H1 (cell line): ENCODE data around the gene KCNB1. TPM values are rescaled to one million over a fixed set of nuclear protein-coding genes. Genes with fewer than 3 reads are reported as not detected.

Experiments used
- CTCF ChIA-PET: fragments of 300-600 bp; sonication (Branson Sonifier 250); formaldehyde crosslinking; loops from one replicate; lab custom pipeline; 2021; ENCODE audit not compliant: partially characterized antibody; lab: Charles Lee
- POLR2A ChIA-PET: fragments of 300-600 bp; sonication (Branson Sonifier 250); formaldehyde crosslinking; loops from one replicate; lab custom pipeline; 2021; ENCODE audit warnings: inconsistent platforms; ENCODE audit not compliant: partially characterized antibody; lab: Charles Lee
- DNase-seq, 2 experiments: peaks; one replicate each; pipeline versions ENCODE4 v3.0.0 to v3.0.0-alpha.2; 2010 to 2022; ENCODE audit warnings: low spot score in 2 of 2, low read depth in 1 of 2, mixed read lengths in 1 of 2
- FAIRE-seq: peaks from 2 replicates; lab custom pipeline; 2011; peaks lifted over from hg19 to GRCh38; lab: Jason Lieb, UNC
- H2AFZ ChIP-seq: 2 replicates; pipeline ENCODE4 v1.8.1; 2012; ENCODE audit warnings: low read length, inconsistent platforms
- H2AK5ac ChIP-seq: 2 replicates; pipeline ENCODE4 v1.6.1; 2013; ENCODE audit warnings: low read depth, low read length
- H2BK120ac ChIP-seq: replicated peaks from 2 replicates; pipeline ENCODE3; 2013; ENCODE audit warnings: low read depth, low read length, inconsistent platforms
- H2BK12ac ChIP-seq: 2 replicates; pipeline ENCODE4 v1.6.1; 2013; ENCODE audit warnings: low read depth, low read length
- H2BK15ac ChIP-seq: 2 replicates; pipeline ENCODE4 v1.6.1; 2013; ENCODE audit warnings: low read length
- H2BK20ac ChIP-seq: 2 replicates; pipeline ENCODE4 v1.6.1; 2013; ENCODE audit warnings: low read length
- H2BK5ac ChIP-seq: 2 replicates; pipeline ENCODE4 v1.6.1; 2013; ENCODE audit warnings: low read depth, low read length
- H3K14ac ChIP-seq: 2 replicates; pipeline ENCODE4 v1.6.1; 2013; ENCODE audit warnings: inconsistent platforms; ENCODE audit not compliant: insufficient read length
- H3K18ac ChIP-seq: 2 replicates; pipeline ENCODE4 v1.6.1; 2013; ENCODE audit warnings: low read length; ENCODE audit errors: extremely low read depth
- H3K23ac ChIP-seq: 2 replicates; pipeline ENCODE4 v1.6.1; 2013; ENCODE audit warnings: inconsistent platforms; ENCODE audit not compliant: insufficient read length
- H3K23me2 ChIP-seq: 2 replicates; pipeline ENCODE4 v1.6.1; 2013; ENCODE audit warnings: low read depth, low read length
- H3K27ac ChIP-seq: 2 replicates; pipeline ENCODE4 v1.6.1; 2011; ENCODE audit warnings: low read depth, low read length, inconsistent platforms
- H3K27me3 ChIP-seq, 4 experiments: replicated peaks in 1 of 4; 1 replicate in 1 of 4; 2 replicates in 3 of 4; pipeline versions ENCODE4 v1.6.1 to v1.8.1; 2011 to 2013; ENCODE audit warnings: low read length in 3 of 4, mild to moderate bottlenecking in 3 of 4, inconsistent platforms in 2 of 4, mixed read lengths in 2 of 4, moderate library complexity in 1 of 4; ENCODE audit not compliant: control insufficient read depth in 3 of 4, insufficient read depth in 3 of 4; ENCODE audit errors: extremely low read depth in 1 of 4
- H3K36me3 ChIP-seq, 4 experiments: 2 replicates each; pipeline versions ENCODE4 v1.6.1 to v1.8.1; 2011 to 2013; ENCODE audit warnings: mild to moderate bottlenecking in 4 of 4, low read length in 3 of 4, moderate library complexity in 2 of 4, control low read depth in 1 of 4, inconsistent platforms in 1 of 4; ENCODE audit not compliant: insufficient read depth in 4 of 4, control insufficient read depth in 2 of 4
- H3K4ac ChIP-seq: replicated peaks from 2 replicates; pipeline ENCODE3; 2013; ENCODE audit warnings: low read length, low read depth, mixed read lengths, inconsistent platforms; ENCODE audit not compliant: insufficient read length
- H3K4me1 ChIP-seq, 4 experiments: replicated peaks in 1 of 4; 1 replicate in 1 of 4; 2 replicates in 3 of 4; pipeline versions ENCODE4 v1.6.1 to v1.8.1; 2011 to 2013; ENCODE audit warnings: low read length in 3 of 4, inconsistent platforms in 2 of 4, mixed read lengths in 1 of 4; ENCODE audit not compliant: insufficient read depth in 4 of 4, control insufficient read depth in 3 of 4
- H3K4me2 ChIP-seq, 2 experiments: 2 replicates each; pipeline versions ENCODE4 v1.6.1 to v1.8.1; 2011 to 2013; ENCODE audit warnings: low read depth in 2 of 2, low read length in 2 of 2, control low read depth in 1 of 2, inconsistent platforms in 1 of 2, mild to moderate bottlenecking in 1 of 2; ENCODE audit not compliant: insufficient read depth in 1 of 2
- H3K4me3 ChIP-seq, 4 experiments: fragments of 200-600, 300-600 bp in 1 of 4; sonication (generic), shearing (Covaris generic), sonication (Bioruptor Twin) in 1 of 4; 2 replicates each; pipeline versions ENCODE4 v1.5.1 to v1.8.1; 2011 to 2016; ENCODE audit warnings: low read length in 4 of 4, low read depth in 3 of 4, control low read depth in 2 of 4, inconsistent platforms in 2 of 4, mild to moderate bottlenecking in 2 of 4, mixed read lengths in 1 of 4, moderate library complexity in 1 of 4; ENCODE audit not compliant: insufficient read depth in 2 of 4; ENCODE audit errors: extremely low read depth in 1 of 4
- H3K56ac ChIP-seq: replicated peaks from 2 replicates; pipeline ENCODE3; 2013; ENCODE audit warnings: low read depth, mild to moderate bottlenecking, mixed read lengths, low read length, inconsistent platforms; ENCODE audit not compliant: insufficient read length
- H3K79me1 ChIP-seq: 2 replicates; pipeline ENCODE4 v1.6.1; 2013; ENCODE audit warnings: low read depth, low read length, control low read depth
- H3K79me2 ChIP-seq, 2 experiments: 2 replicates each; pipeline versions ENCODE4 v1.6.1 to v1.8.1; 2012 to 2013; ENCODE audit warnings: low read length in 2 of 2, mild to moderate bottlenecking in 2 of 2, inconsistent platforms in 1 of 2; ENCODE audit not compliant: insufficient read depth in 2 of 2, control insufficient read depth in 1 of 2
- H3K9ac ChIP-seq, 4 experiments: replicated peaks in 1 of 4; 1 replicate in 1 of 4; 2 replicates in 3 of 4; pipeline versions ENCODE4 v1.6.1 to v1.8.1; 2011 to 2013; ENCODE audit warnings: low read depth in 3 of 4, low read length in 3 of 4, control low read depth in 2 of 4, mild to moderate bottlenecking in 2 of 4, moderate library complexity in 2 of 4, inconsistent platforms in 1 of 4; ENCODE audit errors: extremely low read depth in 1 of 4
- H3K9me3 ChIP-seq, 2 experiments: 2 replicates each; pipeline versions ENCODE4 v1.6.1 to v1.8.1; 2012 to 2013; ENCODE audit warnings: mild to moderate bottlenecking in 2 of 2, moderate library complexity in 2 of 2, control low read depth in 1 of 2, inconsistent platforms in 1 of 2, low read depth in 1 of 2, low read length in 1 of 2, mixed read lengths in 1 of 2; ENCODE audit not compliant: insufficient read depth in 2 of 2
- H4K20me1 ChIP-seq, 2 experiments: replicated peaks in 1 of 2; 2 replicates each; pipeline versions ENCODE3 to v1.8.1; 2011 to 2013; ENCODE audit warnings: inconsistent platforms in 2 of 2, low read length in 2 of 2, mild to moderate bottlenecking in 1 of 2; ENCODE audit not compliant: insufficient read depth in 2 of 2, control insufficient read depth in 1 of 2
- H4K5ac ChIP-seq: 2 replicates; pipeline ENCODE4 v1.6.1; 2013; ENCODE audit warnings: low read length, low read depth, mixed read lengths, inconsistent platforms; ENCODE audit not compliant: insufficient read length
- H4K8ac ChIP-seq: 2 replicates; pipeline ENCODE4 v1.8.0; 2013; ENCODE audit warnings: mild to moderate bottlenecking, moderate library complexity, low read length, inconsistent platforms; ENCODE audit not compliant: insufficient read depth; ENCODE audit errors: extremely low read depth
- H4K91ac ChIP-seq: replicated peaks from 2 replicates; pipeline ENCODE3; 2013; ENCODE audit warnings: low read length, mixed read lengths, inconsistent platforms; ENCODE audit not compliant: insufficient read length
- ASH2L ChIP-seq: fragments of 200-600, 300-600 bp; sonication (generic); IDR thresholded peaks from one replicate; pipeline ENCODE4 v1.7.1; 2017; ENCODE audit warnings: low read length
- CHD2 ChIP-seq: IDR thresholded peaks from 2 replicates; pipeline ENCODE4 v1.6.1; 2012; ENCODE audit warnings: low read length, improper control_type of control experiment
- SP2 ChIP-seq: IDR thresholded peaks from 2 replicates; pipeline ENCODE4 v1.6.1; 2012; ENCODE audit warnings: mild to moderate bottlenecking, low read length, inconsistent platforms
- WGBS, 2 experiments: shearing (Covaris generic) in 1 of 2; methylation state at CpG; one replicate each; pipeline versions ENCODE4 v1.1.6 to v1.1.7; 2013 to 2015; ENCODE audit warnings: low lambda C conversion rate in 2 of 2, mixed read lengths in 2 of 2, inconsistent platforms in 1 of 2, low coverage in 1 of 2, missing lambda C conversion rate in 1 of 2; ENCODE audit not compliant: insufficient replicate concordance in 2 of 2, insufficient coverage in 1 of 2, insufficient read length in 1 of 2; ENCODE audit errors: extremely low coverage in 1 of 2, missing lambda C conversion rate in 1 of 2; 5-methylcytosine and 5-hydroxymethylcytosine counted together
- polyA plus RNA-seq, 7 experiments: library from polyadenylated mRNA; depleted of rRNA in 3 of 7; stranded (reverse) in 5 of 7; unstranded in 2 of 7; fragments of >200 nt in 5 of 7; fragments of 200-250 nt in 2 of 7; gene quantifications; 1 replicate in 5 of 7; 2 replicates in 1 of 7; 4 replicates in 1 of 7; pipeline versions ENCODE4 v1.2.1 to v1.2.3, GENCODE V29; 2011 to 2013; ENCODE audit warnings: missing spikeins in 2 of 7, mixed read lengths in 2 of 7
- total RNA-seq: library from RNA; stranded (reverse); fragmentation: NEBNext Ultra II Directional; extraction: Animal tissue kit (Norgen Biotek cat#: 25700); gene quantifications from 2 replicates; pipeline ENCODE4 v1.2.1, GENCODE V29; 2021

The KCNB1 gene
- total and polyA plus RNA-seq, 2 of the 8 experiments (the other 6 are each of a cell fraction or from before 2014, with no cell fraction given), result 0.58 to 0.67 TPM

- peak overlapping the region; percentile 45; the same call in 1 of the 2 replicates for H4K8ac ChIP-seq
- H3K9me3 ChIP-seq, result no peaks in the 10 kb centered on the region
- 0 out of 2 replicates have a peak, but pooled peaks cover 2% of the 10 kb centered on the region for H3K23me2 ChIP-seq
- H3K4ac ChIP-seq, result no peak overlapping the region
- H3K9ac ChIP-seq, result no peak overlapping the region
- no peak overlapping the region for H3K18ac ChIP-seq
- H4K91ac ChIP-seq, result no peak overlapping the region
- no peak overlapping the region for H4K5ac ChIP-seq
- no peak overlapping the region for H3K14ac ChIP-seq
- POLR2A ChIA-PET, result interaction anchor here (0.6 to 1.0 kb wide), 2 partner anchors 44 to 200 kb away, joined by 3 read pairs; no protein-coding TSS in a partner anchor
- H4K20me1 ChIP-seq, result no peaks in the 10 kb centered on the region
- H2BK5ac ChIP-seq, result no peak overlapping the region
- CTCF ChIA-PET, result interaction anchor here (0.6 to 13.1 kb wide), 18 partner anchors 9 to 204 kb away, joined by 3 to 126 read pairs (median 5); partner anchors contain the start of gene KCNB1
- H3K4me3 ChIP-seq, result no peak overlapping the region
- no peak overlapping the region for H2BK15ac ChIP-seq
- TF ChIP-seq ASH2L (no peak), SP2 (no peak), CHD2 (no peak)
- H3K4me2 ChIP-seq, result no peak overlapping the region
- H3K27me3 ChIP-seq, result no peaks in the 10 kb centered on the region
- H2BK12ac ChIP-seq, result no peak overlapping the region
- H2AK5ac ChIP-seq, result no peak overlapping the region
- no peak overlapping the region for H3K56ac ChIP-seq
- no peak overlapping the region for H3K23ac ChIP-seq
- H3K4me1 ChIP-seq, result no peaks in the 10 kb centered on the region
- no peak overlapping the region for H2BK20ac ChIP-seq
- FAIRE-seq (no peak), DNase-seq (no peak)
- H3K79me2 ChIP-seq, result no peaks in the 10 kb centered on the region
- no peak overlapping the region for H3K27ac ChIP-seq
- H3K79me1 ChIP-seq, result no peaks in the 10 kb centered on the region
- H2AFZ ChIP-seq, result no peak overlapping the region
- no peaks in the 10 kb centered on the region for H3K36me3 ChIP-seq
- no peak overlapping the region for H2BK120ac ChIP-seq
- 86% methylated on average over 7 of the region's 7 CpGs; no CpG with 5 or more reads in 1 of the 2 experiments for WGBS, 2 experiments
These were observed 145.1 kb downstream of the KCNB1 start for GRCh38 chr20:49337357-49337756.
